SU-DHL-6 (cell line): ENCODE measurements around the gene TSPAN16.
"Not testable (repeated sequence)": the region's sequence is repeated elsewhere in the genome, so short reads cannot be mapped to it uniquely, and the experiment has no call there.

ENCODE experiments used
- CTCF ChIP-seq: fragments of 200-600 bp; sonication (generic); IDR thresholded peaks from one replicate; pipeline ENCODE4 v1.5.1; 2017; ENCODE audit warnings: antibody characterized with exemption, mild to moderate bottlenecking, low read length, moderate library complexity; ENCODE audit not compliant: insufficient read depth, poor library complexity, severe bottlenecking
- EZH2phosphoT487 ChIP-seq: fragments of 200-600 bp; sonication (generic), shearing (Covaris generic); conservative IDR thresholded peaks from 2 replicates; pipeline ENCODE4 v1.6.1; 2018; ENCODE audit warnings: mild to moderate bottlenecking, antibody characterized with exemption, low read length, moderate library complexity, mixed read lengths

DNA sequence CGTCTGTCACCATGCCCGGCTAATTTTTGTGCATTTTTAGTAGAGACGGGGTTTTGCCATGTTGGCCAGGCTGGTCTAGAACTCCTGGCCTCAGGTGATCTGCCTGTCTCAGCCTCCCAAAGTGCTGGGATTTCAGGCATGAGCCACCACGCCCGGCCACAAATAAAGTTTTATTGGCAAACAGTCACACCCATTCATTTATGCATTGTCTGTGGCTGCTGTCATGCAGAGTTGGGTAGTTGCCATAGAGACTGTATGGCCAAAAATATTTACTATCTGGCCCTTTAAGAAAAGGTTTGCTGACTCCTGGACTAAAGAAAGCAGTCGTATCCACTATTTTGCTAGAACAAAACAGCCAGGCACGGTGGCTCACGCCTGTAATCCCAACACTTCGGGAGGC lies 37.9 kb downstream of the TSPAN16 start:
- TF ChIP-seq CTCF, EZH2phosphoT487: not testable (repeated sequence)
